K562 (cell line): Measurements from ENCODE around the gene CREB3L4. TPM values are rescaled to one million over a fixed set of nuclear protein-coding genes. Genes with fewer than 3 reads are reported as not detected.

Experiments
- ATAC-seq: fragments of 200-7000 bp; cut with Tn5 transposase; 3 replicates; pipeline ENCODE4 v1.9.1; 2020; ENCODE audit warnings: moderate library complexity
- BruUV-seq: library from RNA; stranded (reverse); fragments of 400-500 nt; replicated peaks from 2 replicates; lab custom pipeline; 2021; lab: Mats Ljungman, UMichigan
- CTCF ChIA-PET: fragments of 300-600 bp; formaldehyde crosslinking; extraction: SDS; loops from one replicate; lab custom pipeline; 2021; ENCODE audit warnings: low intra/inter-chr PET ratio; lab: Yijun Ruan, JAX
- POLR2A ChIA-PET: fragments of 300-600, 350-650 bp; sonication (Branson Sonifier 250); formaldehyde crosslinking; extraction: SDS; loops from one replicate; lab custom pipeline; 2021; ENCODE audit warnings: antibody characterized with exemption, inconsistent platforms; lab: Yijun Ruan, JAX
- DNase-seq, 4 experiments: peaks; one replicate each; pipeline versions ENCODE4 v3.0.0 to v3.0.0-alpha.2; 2011 to 2018; ENCODE audit warnings: low spot score in 3 of 4, mixed read lengths in 3 of 4; ENCODE audit errors: extremely low read depth in 1 of 4
- FAIRE-seq: peaks from 2 replicates; lab custom pipeline; 2011; peaks lifted over from hg19 to GRCh38; lab: Jason Lieb, UNC
- H2AFZ ChIP-seq: 2 replicates; pipeline ENCODE4 v1.6.0; 2011; ENCODE audit warnings: low read depth, low read length, control low read depth, inconsistent platforms
- H3K27ac ChIP-seq: fragments of 200-600 bp; 3 replicates; pipeline ENCODE4 v1.8.0; 2011; ENCODE audit warnings: low read depth, mild to moderate bottlenecking, control low read depth, inconsistent platforms, low read length, moderate library complexity, mixed read lengths; ENCODE audit errors: extremely low read depth
- H3K27me3 ChIP-seq, 2 experiments: fragments of 300-600 bp in 1 of 2; 2 replicates in 1 of 2; 3 replicates in 1 of 2; pipeline versions ENCODE4 v1.6.0 to v1.8.0; 2011; ENCODE audit warnings: inconsistent platforms in 2 of 2, low read length in 2 of 2, mild to moderate bottlenecking in 1 of 2, mixed read lengths in 1 of 2, moderate library complexity in 1 of 2; ENCODE audit not compliant: control insufficient read depth in 2 of 2, insufficient read depth in 2 of 2
- H3K36me3 ChIP-seq: fragments of 300-600 bp; 3 replicates; pipeline ENCODE4 v1.8.0; 2011; ENCODE audit warnings: mild to moderate bottlenecking, low read length, inconsistent platforms; ENCODE audit not compliant: control insufficient read depth, insufficient read depth
- H3K4me1 ChIP-seq, 2 experiments: fragments of 200-600 bp in 1 of 2; replicated peaks in 1 of 2; 2 replicates in 1 of 2; 3 replicates in 1 of 2; pipeline versions ENCODE4 v1.5.1 to v1.8.0; 2011; ENCODE audit warnings: inconsistent platforms in 2 of 2, low read length in 2 of 2, mild to moderate bottlenecking in 1 of 2, mixed read lengths in 1 of 2, moderate library complexity in 1 of 2; ENCODE audit not compliant: control insufficient read depth in 2 of 2, insufficient read depth in 2 of 2
- H3K4me2 ChIP-seq: 2 replicates; pipeline ENCODE4 v1.6.1; 2011; ENCODE audit warnings: low read length, control low read depth, inconsistent platforms, mixed read lengths; ENCODE audit not compliant: insufficient read depth
- H3K4me3 ChIP-seq: fragments of 200-600 bp; sonication (generic), shearing (Covaris generic); 2 replicates; pipeline ENCODE4 v1.5.1; 2016; ENCODE audit warnings: control low read depth, inconsistent platforms
- H3K79me2 ChIP-seq: fragments of 200-600 bp; 3 replicates; pipeline ENCODE4 v1.8.0; 2011; ENCODE audit warnings: low read length, inconsistent platforms; ENCODE audit not compliant: control insufficient read depth, insufficient read depth
- H3K9ac ChIP-seq, 2 experiments: 2 replicates each; pipeline versions ENCODE4 v1.6.0 to v1.6.1; 2011; ENCODE audit warnings: low read depth in 2 of 2, low read length in 2 of 2, control low read depth in 1 of 2, inconsistent platforms in 1 of 2, mild to moderate bottlenecking in 1 of 2, mixed read lengths in 1 of 2; ENCODE audit not compliant: insufficient read depth in 1 of 2
- H3K9me1 ChIP-seq: one replicate; pipeline ENCODE4 v1.6.0; 2011; ENCODE audit warnings: inconsistent platforms, mild to moderate bottlenecking, low read length, moderate library complexity; ENCODE audit not compliant: control insufficient read depth, insufficient read depth
- H3K9me3 ChIP-seq: replicated peaks from 2 replicates; pipeline ENCODE4 v1.5.1; 2011; ENCODE audit warnings: low read depth, low read length, inconsistent platforms; ENCODE audit not compliant: control insufficient read depth, insufficient read depth
- H4K20me1 ChIP-seq: replicated peaks from 2 replicates; pipeline ENCODE4 v1.6.1; 2011; ENCODE audit warnings: low read length, inconsistent platforms, mixed read lengths; ENCODE audit not compliant: control insufficient read depth, insufficient read depth
- ARNT ChIP-seq, 2 experiments: fragments of 450-650 bp; IDR thresholded peaks; 2 replicates each; pipeline ENCODE4 v1.6.1; 2016; ENCODE audit warnings: mild to moderate bottlenecking in 1 of 2
- BRF2 ChIP-seq: IDR thresholded peaks from 3 replicates; pipeline ENCODE4 v1.6.1; 2011; ENCODE audit warnings: borderline replicate concordance, mild to moderate bottlenecking; ENCODE audit not compliant: insufficient read length, insufficient read depth
- E2F1 ChIP-seq: sonication (generic); formaldehyde crosslinking; IDR thresholded peaks from 2 replicates; pipeline ENCODE4 v1.8.1; 2023; ENCODE audit warnings: mild to moderate bottlenecking, missing genetic modification reagents, moderate library complexity
- HLTF ChIP-seq: fragments of 450-650 bp; IDR thresholded peaks from 2 replicates; pipeline ENCODE4 v1.6.1; 2016
- HNRNPK ChIP-seq: fragments of 200-400 bp; formaldehyde crosslinking; IDR thresholded peaks from one replicate; pipeline ENCODE4 v1.6.1; 2018; ENCODE audit warnings: mild to moderate bottlenecking, low read depth, low read length; ENCODE audit not compliant: poor library complexity, severe bottlenecking
- KDM5B ChIP-seq: fragments of 200-600 bp; sonication (generic); IDR thresholded peaks from 2 replicates; pipeline ENCODE4 v1.6.1; 2012; ENCODE audit warnings: low read depth, mild to moderate bottlenecking, moderate library complexity, low read length, control low read depth, inconsistent platforms; ENCODE audit not compliant: insufficient replicate concordance
- MEIS2 ChIP-seq: fragments of 450-650 bp; IDR thresholded peaks from 2 replicates; pipeline ENCODE4 v1.6.1; 2014; ENCODE audit warnings: mild to moderate bottlenecking; ENCODE audit not compliant: partially characterized antibody
- MLLT1 ChIP-seq, 2 experiments: fragments of 450-650 bp; IDR thresholded peaks; 2 replicates each; pipeline ENCODE4 v1.6.1; 2016
- NBN ChIP-seq: fragments of 450-650 bp; IDR thresholded peaks from 2 replicates; pipeline ENCODE4 v1.6.1; 2016; ENCODE audit warnings: low read depth, mild to moderate bottlenecking
- THRB ChIP-seq: fragments of 450-650 bp; formaldehyde crosslinking; conservative IDR thresholded peaks from 2 replicates; pipeline ENCODE4 v1.4.0; 2022; ENCODE audit warnings: mild to moderate bottlenecking, missing genetic modification characterization
- ZNF398 ChIP-seq: fragments of 250-450 bp; sonication (Bioruptor Pico); IDR thresholded peaks from 2 replicates; pipeline ENCODE4 v1.8.0; 2021; ENCODE audit warnings: moderate library complexity, mild to moderate bottlenecking, inconsistent platforms
- ZNF695 ChIP-seq: fragments of 450-650 bp; formaldehyde crosslinking; IDR thresholded peaks from 2 replicates; pipeline ENCODE4 v1.4.0; 2020; ENCODE audit warnings: mild to moderate bottlenecking, moderate library complexity
- WGBS: fragments of 100-300 bp; shearing (Covaris generic); methylation state at CpG from one replicate; pipeline ENCODE4 v1.1.6; 2016; ENCODE audit warnings: low coverage, mixed read lengths; ENCODE audit not compliant: insufficient coverage; ENCODE audit errors: missing lambda C conversion rate; 5-methylcytosine and 5-hydroxymethylcytosine counted together
- in situ Hi-C: fragments of 300-500 bp; cut with MboI; formaldehyde crosslinking; loops from 4 replicates; pipeline ENCODE4 v1.15.0; 2018; ENCODE audit warnings: inconsistent platforms, mixed read lengths
- intact Hi-C: fragments of 100-400 bp; cut with micrococcal nuclease; formaldehyde crosslinking; loops from 2 replicates; pipeline ENCODE4 v1.14.2; 2022
- polyA plus RNA-seq, 8 experiments: library from polyadenylated mRNA; depleted of rRNA in 4 of 8; stranded (reverse) in 5 of 8; unstranded in 3 of 8; fragments of >200 nt; fragmentation: Nextera tagmentation in 2 of 8; fragmentation: Illumina TruSeq in 1 of 8; extraction: Ambion mirVana in 2 of 8; extraction: Trizol in 1 of 8; gene quantifications; 2 replicates each; pipeline versions ENCODE4 v1.2.1 to v1.2.3, GENCODE V29; 2011 to 2014; ENCODE audit warnings: inconsistent platforms in 1 of 8, missing spikeins in 1 of 8
- total RNA-seq, 7 experiments: library from RNA; depleted of rRNA in 6 of 7; stranded (reverse); fragments of >200 nt in 6 of 7; fragmentation: Illumina TruSeq in 2 of 7; extraction: Trizol in 2 of 7; gene quantifications; 2 replicates each; pipeline versions ENCODE4 v1.2.1 to v1.2.3, GENCODE V29; 2011 to 2021; ENCODE audit warnings: low replicate concordance in 1 of 7

CREB3L4 gene
- total and polyA plus RNA-seq, 9 of the 15 experiments (the other 6 are each of a cell fraction or from before 2014, with no cell fraction given): 9.9 to 18.6 (median 13.9) TPM

GRCh38 chr1:153921080-153921802, 46.5 kb upstream of the CREB3L4 start:
- Histone ChIP-seq H3K27me3 (no peaks in the 10 kb centered on the region), H3K9me3 (no peaks in the 10 kb centered on the region), H3K36me3 (peaks cover 28% of the 10 kb centered on the region; the same call in 2 of the 3 replicates), H3K9me1 (no peaks in the 10 kb centered on the region), H3K4me3 (peak overlapping the region; percentile 86), H3K4me1 (peaks cover 9 to 30% of the 10 kb centered on the region in 2 experiments), H2AFZ (peak overlapping the region; percentile 56; the same call in 1 of the 2 replicates), H3K9ac (peak overlapping the region; percentile 90 to 91; a peak in 3 of 4 replicates), H3K4me2 (peak overlapping the region; percentile 99), H3K27ac (peak overlapping the region; percentile 98), H3K79me2 (peaks cover 60% of the 10 kb centered on the region), H4K20me1 (peaks cover 21% of the 10 kb centered on the region)
- in situ Hi-C loops: no loop called here
- WGBS: 3% methylated on average over 3 of the region's 3 CpGs
- FAIRE-seq (peak; percentile 67), ATAC-seq (no peak), DNase-seq (peak in 2 of 4 experiments; percentile 5 to 51)
- no TSS peak for BruUV-seq
- intact Hi-C loops: loop anchor here (5.0 kb wide), 3 partner anchors 39 to 124 kb away; no protein-coding TSS in a partner anchor
- POLR2A ChIA-PET: interaction anchor here (0.7 to 2.4 kb wide), 9 partner anchors 10 to 69 kb away, joined by 3 to 12 read pairs (median 5); partner anchors contain the start of genes DENND4B and RPS27
- CTCF ChIA-PET: no interaction called here
- no peak for TF ChIP-seq E2F1 (CRISPR knock-in tag)
- no peak for TF ChIP-seq ZNF398 (CRISPR knock-in tag)
- TF ChIP-seq HLTF: peak; percentile 24; the same call in 1 of the 2 replicates
- 0 out of 4 replicates have a peak, but pooled peaks of 1 of the 2 experiments have one; percentile 36 for TF ChIP-seq ARNT (IDR thresholded peaks at IDR 0.05)
- TF ChIP-seq NBN: no peak
- no peak for TF ChIP-seq KDM5B
- peak in 1 of 2 experiments; percentile 13; a peak in 1 of 4 replicates for TF ChIP-seq MLLT1 (IDR thresholded peaks at IDR 0.05)
- TF ChIP-seq ZNF695: no peak
- no peak for TF ChIP-seq MEIS2
- 0 out of 2 replicates have a peak, but pooled peaks have one; percentile 7 for TF ChIP-seq THRB (CRISPR knock-in tag)
- no peak for TF ChIP-seq HNRNPK
- no peak for TF ChIP-seq BRF2
